Dedifferentiated amniotic fluid mesenchymal stem cell (primary cell): Measurements from ENCODE around the gene PRDM5.
"Not testable (repeated sequence)": the region's sequence is repeated elsewhere in the genome, so short reads cannot be mapped to it uniquely, and the experiment has no call there.

Source experiments
- DNase-seq: peaks from one replicate; pipeline ENCODE4 v3.0.0-alpha.2; 2016; ENCODE audit errors: extremely low spot score

The PRDM5 gene

GRCh38 chr4:120703908-120704307 lies 218.6 kb downstream of the PRDM5 start:
- no peak for DNase-seq

GRCh38 chr4:120699354-120699753 lies 223.2 kb downstream of the PRDM5 start:
- DNase-seq: no peak

GRCh38 chr4:120694973-120695372 lies 227.6 kb downstream of the PRDM5 start:
- no peak for DNase-seq

DNA sequence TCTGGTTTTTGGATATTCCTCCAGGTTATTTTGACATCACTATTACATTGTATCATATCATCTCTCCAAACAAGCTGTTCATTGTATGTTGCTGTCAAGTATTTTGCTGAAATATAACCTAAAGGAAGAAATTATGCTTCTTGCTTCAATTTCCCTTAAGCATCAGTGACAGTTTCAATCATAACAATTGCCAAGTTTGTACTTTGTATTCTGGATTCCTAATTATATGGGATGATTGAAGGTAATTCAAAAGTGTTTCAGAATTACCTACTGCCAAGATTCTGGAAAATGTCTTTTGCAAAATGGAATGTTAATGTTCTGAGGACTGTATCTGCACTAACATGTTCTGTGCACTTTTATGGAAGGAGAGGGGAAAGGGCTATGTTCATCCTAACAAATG lies 228.7 kb downstream of the PRDM5 start:
- DNase-seq: no peak

- peak; percentile 84 for DNase-seq
Observed at GRCh38 chr4:120692964-120693363, 229.6 kb downstream of the PRDM5 start.

GRCh38 chr4:120691536-120691935 lies 231.0 kb downstream of the PRDM5 start:
- no peak for DNase-seq

- no peak for DNase-seq
Observed at GRCh38 chr4:120691106-120691505, 231.4 kb downstream of the PRDM5 start.

- DNase-seq: no peak
Observed at GRCh38 chr4:120688791-120689190, 233.7 kb downstream of the PRDM5 start.

GRCh38 chr4:120685756-120686278 lies 236.7 kb downstream of the PRDM5 start:
- no peak for DNase-seq

- no peak for DNase-seq
Observed at GRCh38 chr4:120683897-120684540, 238.5 kb downstream of the PRDM5 start.

DNA sequence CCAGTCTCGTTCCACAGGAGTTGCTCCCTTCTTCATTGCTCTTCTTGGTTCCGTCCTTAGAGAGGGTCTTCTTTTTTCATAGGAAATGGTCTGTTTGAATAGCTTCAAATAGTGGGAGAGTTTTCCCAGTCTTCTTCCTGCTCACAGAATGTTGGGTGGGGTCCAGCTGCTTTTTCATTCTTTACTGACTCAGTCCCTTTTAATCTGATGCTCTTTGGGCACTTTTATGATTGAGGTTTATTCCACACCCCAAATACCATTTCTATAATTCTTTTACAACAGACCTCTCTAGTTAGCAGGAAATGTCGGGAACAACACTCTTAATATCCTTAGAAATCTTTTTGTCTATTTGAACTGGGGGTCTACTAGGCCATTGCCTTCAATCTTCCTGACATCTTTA lies 239.5 kb downstream of the PRDM5 start:
- DNase-seq: peak; percentile 22

GRCh38 chr4:120680647-120681228 lies 241.8 kb downstream of the PRDM5 start:
- no peak for DNase-seq

DNA sequence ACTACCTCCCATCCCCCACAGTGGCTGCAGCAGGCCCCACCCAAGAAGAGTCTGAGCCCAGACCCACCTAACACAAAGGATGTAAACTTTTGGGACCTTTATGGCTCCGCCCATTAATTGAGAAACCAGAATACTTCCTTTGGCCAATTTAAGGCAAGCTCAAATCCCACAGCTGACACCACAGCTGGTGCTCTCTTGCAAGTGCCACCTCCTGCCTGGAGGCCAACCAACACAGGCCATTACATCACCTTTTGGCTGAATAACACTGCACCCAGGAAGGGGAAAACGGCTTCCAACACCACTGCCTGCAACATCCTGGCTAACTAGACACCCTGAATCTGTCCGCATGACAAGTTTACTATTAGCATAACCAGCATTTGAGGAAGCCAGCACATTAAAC lies 248.8 kb downstream of the PRDM5 start:
- DNase-seq: no peak

DNA sequence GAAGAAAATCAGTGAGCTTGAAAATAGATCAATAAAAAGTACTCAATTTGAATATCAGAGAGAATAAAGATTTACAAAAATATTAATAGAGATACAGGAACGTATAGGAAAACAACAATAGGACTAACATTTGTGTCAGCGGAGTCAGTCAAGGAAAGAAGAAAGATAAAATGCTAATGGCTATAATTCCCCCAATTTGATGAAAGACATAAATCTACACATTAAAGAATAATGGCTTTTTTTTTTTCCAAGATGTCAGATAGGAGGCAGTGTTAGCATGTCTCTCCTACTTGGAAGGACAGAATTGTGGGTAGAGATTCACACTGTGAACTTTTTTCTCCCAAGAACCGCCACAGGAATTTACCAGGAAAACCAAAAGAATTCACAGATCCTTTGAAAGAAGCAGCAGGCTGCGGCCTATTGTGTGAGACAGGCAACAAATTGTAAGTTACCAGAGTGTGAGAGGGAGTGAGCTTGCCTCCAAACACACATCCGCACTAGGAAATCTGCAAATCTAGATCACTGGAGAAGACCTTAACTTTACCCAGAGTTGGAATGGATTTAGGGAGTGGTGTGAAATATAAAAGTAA lies 249.9 kb downstream of the PRDM5 start:
- DNase-seq: no peak

GRCh38 chr4:120672076-120672475 lies 250.4 kb downstream of the PRDM5 start:
- no peak for DNase-seq

DNA sequence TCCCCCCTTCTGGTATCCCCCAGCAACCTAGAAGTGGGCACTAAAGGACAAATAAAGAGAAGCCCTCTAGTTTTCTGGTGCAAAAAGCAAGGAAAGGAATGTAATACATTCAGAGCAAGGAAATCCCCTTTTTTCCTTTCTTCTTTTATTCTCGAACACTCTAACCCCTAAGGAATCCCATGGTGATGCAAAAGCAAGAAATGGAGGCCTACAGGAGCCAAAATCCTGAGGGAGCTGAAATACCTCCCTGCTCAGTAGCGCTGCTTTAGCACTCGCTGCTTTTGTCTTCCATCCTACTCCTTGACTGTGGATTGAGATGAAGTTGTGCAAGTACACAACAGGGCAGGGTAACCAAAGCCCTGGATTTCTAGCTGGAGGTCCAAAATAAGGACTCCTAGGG lies 251.0 kb downstream of the PRDM5 start:
- no peak for DNase-seq

DNA sequence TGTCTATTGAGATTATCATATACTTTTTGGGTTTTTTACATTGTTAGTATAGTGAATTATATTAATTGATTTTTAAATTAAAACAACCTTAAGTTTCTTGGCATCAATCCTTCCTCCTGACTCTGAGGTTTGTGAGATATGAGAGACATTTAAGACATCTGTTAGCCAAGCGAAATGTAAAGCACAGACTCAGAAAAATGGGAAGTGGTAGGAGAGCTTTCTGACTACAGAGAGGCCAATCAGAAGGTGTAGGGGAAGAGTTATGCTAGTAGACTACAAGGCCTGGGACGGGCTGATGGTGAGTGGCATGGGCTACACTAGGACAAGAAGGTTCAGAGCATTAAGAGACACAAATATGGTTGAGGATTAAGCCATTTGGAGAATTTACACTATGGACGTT lies 255.4 kb downstream of the PRDM5 start:
- no peak for DNase-seq

DNA sequence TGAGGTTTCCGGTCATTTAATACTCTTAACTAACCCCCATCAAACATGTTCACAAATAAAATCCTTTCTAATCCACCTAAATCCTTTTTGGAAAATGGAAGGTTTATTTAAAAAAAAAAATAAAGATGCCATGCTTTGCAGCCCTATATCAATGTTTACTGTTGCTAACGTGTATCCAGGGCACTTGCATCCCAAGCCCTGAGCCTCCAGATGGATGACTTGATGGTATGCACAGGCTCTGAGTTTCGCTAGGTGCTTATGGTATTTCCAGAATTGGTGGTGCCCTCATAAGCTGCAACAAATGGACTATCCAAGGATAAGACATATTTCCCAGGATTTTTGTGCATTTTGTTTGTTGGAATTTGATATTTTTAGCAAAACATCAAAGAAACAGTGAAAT lies 257.7 kb downstream of the PRDM5 start:
- DNase-seq: no peak

DNA sequence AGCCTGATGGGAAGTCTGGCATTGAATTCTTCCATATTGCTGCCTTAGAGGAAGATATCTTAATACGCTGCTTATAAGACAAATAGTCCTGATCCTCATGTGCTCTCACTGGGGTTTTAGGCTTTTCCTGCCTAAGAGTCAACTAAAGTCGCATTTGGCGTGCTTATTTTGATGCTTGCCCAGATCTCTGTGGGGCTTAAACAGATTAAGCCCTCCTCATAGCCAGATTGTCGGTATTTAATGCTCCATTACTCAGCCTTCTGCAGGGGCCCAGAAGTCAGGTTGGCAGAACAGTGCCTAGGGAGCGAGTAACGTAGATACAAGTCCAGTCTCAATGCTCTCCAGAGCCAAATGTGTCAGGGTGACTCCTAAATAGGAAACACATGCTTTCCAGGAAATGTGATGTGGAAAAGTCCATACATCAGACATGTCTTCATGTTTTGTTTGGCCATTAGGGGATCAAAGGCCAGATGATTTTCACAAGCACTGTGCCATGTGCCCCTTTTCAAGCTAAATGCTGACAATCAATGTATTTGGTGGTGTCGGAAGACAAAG lies 262.8 kb downstream of the PRDM5 start:
- no peak for DNase-seq

DNA sequence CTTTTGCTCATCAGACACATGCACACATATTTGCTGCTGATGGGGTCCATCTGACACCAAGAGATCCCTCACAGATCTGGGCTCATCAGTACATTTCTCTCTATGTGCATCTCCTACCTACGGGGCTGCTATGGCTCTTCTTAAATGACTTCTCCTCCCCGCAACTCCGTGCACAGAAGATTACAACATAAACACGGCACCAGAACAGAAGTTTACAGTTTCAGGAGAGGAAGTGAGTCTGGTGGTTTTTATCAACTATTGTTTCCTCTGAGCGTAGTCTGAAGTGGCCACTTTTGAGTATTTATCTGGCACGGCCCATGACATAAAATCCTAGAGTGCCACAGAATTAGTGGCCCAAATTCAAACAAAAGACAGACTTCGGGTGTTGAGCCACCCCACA lies 263.8 kb downstream of the PRDM5 start:
- no peak for DNase-seq

DNA sequence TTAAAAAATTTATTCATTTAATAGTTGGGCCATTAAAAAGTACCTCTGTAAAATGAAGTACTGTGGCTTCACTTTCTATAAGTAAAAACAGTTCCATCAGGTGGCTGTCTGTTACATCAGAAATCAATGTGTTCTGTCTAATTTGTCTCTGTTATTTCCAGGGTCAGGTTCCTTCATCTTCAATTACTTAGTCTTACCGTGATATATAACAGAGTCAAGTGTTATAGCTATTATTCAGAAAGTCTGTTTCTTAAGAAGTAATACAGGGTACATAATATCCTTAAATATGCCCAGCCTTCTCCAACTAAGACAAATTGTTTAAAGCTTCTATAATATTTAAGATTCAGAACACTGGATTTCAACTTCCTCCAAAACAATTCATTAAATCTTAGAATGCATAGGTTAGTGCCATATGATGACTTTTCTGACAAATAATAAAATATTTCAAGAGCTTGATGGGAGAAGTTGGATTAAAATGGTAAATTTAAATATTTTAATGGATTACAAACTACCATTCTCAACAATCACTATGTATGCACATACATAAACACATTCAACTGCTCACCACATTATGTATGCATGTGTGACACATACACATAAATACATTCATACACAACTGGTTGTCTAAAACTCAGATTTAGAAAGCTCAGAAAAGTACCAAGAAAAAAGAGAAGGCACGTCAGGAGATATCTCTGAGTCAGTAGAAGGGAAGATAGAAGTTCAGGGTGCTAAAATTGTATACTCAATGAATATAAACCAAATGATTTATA lies 268.5 kb downstream of the PRDM5 start:
- no peak for DNase-seq

- not testable (repeated sequence) for DNase-seq
Observed at GRCh38 chr4:120648336-120648735, 274.2 kb downstream of the PRDM5 start.
